Central memory CD8-positive, alpha-beta T cell (primary cell): Measurements from ENCODE around the gene ARL8B.

Experiments
- ATAC-seq: fragments of 150-1000 bp; cut with Tn5 transposase; replicated peaks from 2 replicates; pipeline ENCODE4 v1.10.0; 2022; ENCODE audit warnings: mild to moderate bottlenecking, moderate FRiP score, moderate number of reproducible peaks; ENCODE audit not compliant: poor library complexity, severe bottlenecking; ENCODE audit errors: extremely low read depth
- DNase-seq, 2 donors: peaks; one replicate each; pipeline ENCODE4 v3.0.0; 2021; ENCODE audit warnings: low spot score in 2 of 2
- H3K27ac Mint-ChIP-seq: one replicate; pipeline ENCODE4 v1.8.0; 2022; ENCODE audit warnings: low read depth, mild to moderate bottlenecking, moderate library complexity, mixed read lengths
- H3K27me3 Mint-ChIP-seq: one replicate; pipeline ENCODE4 v1.8.0; 2022; ENCODE audit warnings: mixed read lengths
- H3K36me3 Mint-ChIP-seq: one replicate; pipeline ENCODE4 v1.8.0; 2022; ENCODE audit warnings: mild to moderate bottlenecking, moderate library complexity, mixed read lengths; ENCODE audit not compliant: insufficient read depth
- H3K4me1 Mint-ChIP-seq: one replicate; pipeline ENCODE4 v1.8.0; 2022; ENCODE audit warnings: mixed read lengths
- H3K4me3 Mint-ChIP-seq: one replicate; pipeline ENCODE4 v1.8.0; 2022; ENCODE audit warnings: mild to moderate bottlenecking, moderate library complexity, mixed read lengths
- H3K9me3 Mint-ChIP-seq: one replicate; pipeline ENCODE4 v1.8.0; 2022; ENCODE audit warnings: mixed read lengths

Gene ARL8B

GRCh38 chr3:5185093-5185673 is 63.1 kb downstream of the ARL8B start:
- DNase-seq (no peak), ATAC-seq (no peak)
- Mint-ChIP-seq H3K36me3 (peaks cover 21% of the 10 kb centered on the region), H3K4me1 (peaks cover 25% of the 10 kb centered on the region), H3K4me3 (no peak overlapping the region), H3K27me3 (no peaks in the 10 kb centered on the region), H3K27ac (no peak overlapping the region), H3K9me3 (no peaks in the 10 kb centered on the region)

GRCh38 chr3:5186089-5186857 is 64.2 kb downstream of the ARL8B start:
- Mint-ChIP-seq H3K4me3 (peak overlapping the region; percentile 99), H3K9me3 (no peaks in the 10 kb centered on the region), H3K27ac (no peak overlapping the region), H3K36me3 (peaks cover 17% of the 10 kb centered on the region), H3K27me3 (no peaks in the 10 kb centered on the region), H3K4me1 (peaks cover 30% of the 10 kb centered on the region)
- DNase-seq = no peak
- ATAC-seq = no peak

- peaks cover 33% of the 10 kb centered on the region for H3K4me1 Mint-ChIP-seq
- no peaks in the 10 kb centered on the region for H3K27me3 Mint-ChIP-seq
- no peak for DNase-seq
- H3K4me3 Mint-ChIP-seq = peak overlapping the region; percentile 99
- peak overlapping the region; percentile 98 for H3K27ac Mint-ChIP-seq
- no peak for ATAC-seq
- H3K36me3 Mint-ChIP-seq = peaks cover 17% of the 10 kb centered on the region
- H3K9me3 Mint-ChIP-seq = no peaks in the 10 kb centered on the region
These were observed 64.7 kb downstream of the ARL8B start for GRCh38 chr3:5186858-5187155.

GRCh38 chr3:5187156-5187919 is 65.2 kb downstream of the ARL8B start, which contains the start of gene EDEM1:
TSS of gene EDEM1 (plus strand) at chr3:5187707. CDS start at chr3:5187806, 99 bp downstream.
- H3K4me3 Mint-ChIP-seq = peak within 1 kb of the TSS; percentile 99

GRCh38 chr3:5187920-5188418 is 65.9 kb downstream of the ARL8B start:
- Mint-ChIP-seq H3K27ac (peak overlapping the region; percentile 98), H3K4me3 (peak overlapping the region; percentile 99), H3K9me3 (no peaks in the 10 kb centered on the region), H3K4me1 (peaks cover 45% of the 10 kb centered on the region), H3K27me3 (no peaks in the 10 kb centered on the region), H3K36me3 (peaks cover 20% of the 10 kb centered on the region)
- DNase-seq (peak; percentile 34 to 35), ATAC-seq (peak; percentile 37)

More at GRCh38 chr3:5187156-5187919, 65.2 kb downstream of the ARL8B start, which contains the start of gene EDEM1:
- Mint-ChIP-seq H3K4me1 (peaks cover 39% of the 10 kb centered on the region), H3K36me3 (peaks cover 17% of the 10 kb centered on the region), H3K27ac (peak within 1 kb of the TSS; percentile 98), H3K27me3 (no peaks in the 10 kb centered on the region), H3K9me3 (no peaks in the 10 kb centered on the region)
- DNase-seq (peak; percentile 92 to 96), ATAC-seq (peak; percentile 92)

- Mint-ChIP-seq H3K27ac (peak overlapping the region; percentile 98), H3K4me3 (peak overlapping the region; percentile 99), H3K27me3 (no peaks in the 10 kb centered on the region), H3K4me1 (peaks cover 48% of the 10 kb centered on the region), H3K36me3 (peaks cover 20% of the 10 kb centered on the region), H3K9me3 (no peaks in the 10 kb centered on the region)
- peak; percentile 35 for ATAC-seq
- DNase-seq = peak; percentile 24 to 47
These were observed 66.5 kb downstream of the ARL8B start for GRCh38 chr3:5188419-5189221.

- ATAC-seq (no peak), DNase-seq (no peak)
- H3K4me3 Mint-ChIP-seq = peak overlapping the region; percentile 99
- H3K27ac Mint-ChIP-seq = peak overlapping the region; percentile 98
- no peaks in the 10 kb centered on the region for H3K27me3 Mint-ChIP-seq
- H3K36me3 Mint-ChIP-seq = peaks cover 26% of the 10 kb centered on the region
- H3K4me1 Mint-ChIP-seq = peaks cover 65% of the 10 kb centered on the region
- no peaks in the 10 kb centered on the region for H3K9me3 Mint-ChIP-seq
These were observed 68.2 kb downstream of the ARL8B start for GRCh38 chr3:5190147-5190791.

GRCh38 chr3:5191555-5192304 is 69.6 kb downstream of the ARL8B start:
- H3K4me3 Mint-ChIP-seq = peak overlapping the region; percentile 26
- H3K9me3 Mint-ChIP-seq = no peaks in the 10 kb centered on the region
- peaks cover 34% of the 10 kb centered on the region for H3K36me3 Mint-ChIP-seq
- peak overlapping the region; percentile 49 for H3K27ac Mint-ChIP-seq
- H3K27me3 Mint-ChIP-seq = no peaks in the 10 kb centered on the region
- ATAC-seq (no peak), DNase-seq (no peak)
- peaks cover 72% of the 10 kb centered on the region for H3K4me1 Mint-ChIP-seq

GRCh38 chr3:5192571-5193365 is 70.7 kb downstream of the ARL8B start:
- H3K9me3 Mint-ChIP-seq = no peaks in the 10 kb centered on the region
- ATAC-seq (no peak), DNase-seq (no peak)
- H3K36me3 Mint-ChIP-seq = peaks cover 32% of the 10 kb centered on the region
- peaks cover 77% of the 10 kb centered on the region for H3K4me1 Mint-ChIP-seq
- peak overlapping the region; percentile 26 for H3K4me3 Mint-ChIP-seq
- H3K27me3 Mint-ChIP-seq = no peaks in the 10 kb centered on the region
- peak overlapping the region; percentile 49 for H3K27ac Mint-ChIP-seq

GRCh38 chr3:5194341-5194740 is 72.2 kb downstream of the ARL8B start:
- Mint-ChIP-seq H3K4me1 (peaks cover 83% of the 10 kb centered on the region), H3K9me3 (no peaks in the 10 kb centered on the region), H3K27me3 (no peaks in the 10 kb centered on the region), H3K27ac (peak overlapping the region; percentile 82), H3K36me3 (peaks cover 35% of the 10 kb centered on the region), H3K4me3 (peak overlapping the region; percentile 47)
- ATAC-seq = no peak
- no peak for DNase-seq
